ENCODE data around the gene YWHAQ.
A peak's percentile ranks its signal among the peaks of the same experiment; 100 is the strongest.
"Not testable (repeated sequence)": the region's sequence is repeated elsewhere in the genome, so short reads cannot be mapped to it uniquely, and the experiment has no call there.

The YWHAQ gene

DNA sequence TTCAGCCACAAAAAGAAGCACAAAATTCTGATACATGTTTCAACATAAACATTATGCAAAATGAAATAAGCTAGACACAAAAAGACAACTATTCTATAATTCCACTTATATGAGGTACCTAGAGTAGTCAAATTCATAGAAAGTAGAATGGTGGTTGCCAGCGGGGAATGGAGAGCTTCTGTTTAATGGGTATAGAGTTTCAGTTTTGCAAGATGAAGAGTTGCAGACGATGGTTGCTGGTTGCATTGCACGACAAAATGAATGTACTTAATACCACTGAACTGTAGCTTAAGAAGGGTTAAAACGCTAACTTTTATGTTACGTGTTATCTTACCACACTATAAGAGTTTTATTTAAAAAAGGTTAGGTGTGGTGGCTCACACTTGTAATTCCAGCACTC lies 13.5 kb downstream of the YWHAQ start:
- peaks cover 0 to 10% of the 10 kb centered on the region in 2 donors for H3K36me3 ChIP-seq (ENCODE audit: control insufficient read depth in 1 of 2, insufficient read depth in 2 of 2, low read length in 2 of 2)
- H3K27ac ChIP-seq (ENCODE audit: low read depth, low read length), result no peak overlapping the region
- no peak overlapping the region for H3K4me3 ChIP-seq (ENCODE audit: low read depth in 1 of 2, low read length in 2 of 2)
- no peaks in the 10 kb centered on the region for H3K27me3 ChIP-seq (ENCODE audit: control insufficient read depth in 1 of 2, insufficient read depth in 2 of 2, low read length in 2 of 2)
- peaks cover 15 to 21% of the 10 kb centered on the region in 2 donors for H3K4me1 ChIP-seq (ENCODE audit: control insufficient read depth in 1 of 2, insufficient read depth in 2 of 2, low read length in 2 of 2)
- no peaks in the 10 kb centered on the region for H3K9me3 ChIP-seq (ENCODE audit: control insufficient read depth in 1 of 2, low read length in 2 of 2)
- no peak overlapping the region for H3K9ac ChIP-seq (ENCODE audit: low read depth in 1 of 2, low read length in 2 of 2)

DNA sequence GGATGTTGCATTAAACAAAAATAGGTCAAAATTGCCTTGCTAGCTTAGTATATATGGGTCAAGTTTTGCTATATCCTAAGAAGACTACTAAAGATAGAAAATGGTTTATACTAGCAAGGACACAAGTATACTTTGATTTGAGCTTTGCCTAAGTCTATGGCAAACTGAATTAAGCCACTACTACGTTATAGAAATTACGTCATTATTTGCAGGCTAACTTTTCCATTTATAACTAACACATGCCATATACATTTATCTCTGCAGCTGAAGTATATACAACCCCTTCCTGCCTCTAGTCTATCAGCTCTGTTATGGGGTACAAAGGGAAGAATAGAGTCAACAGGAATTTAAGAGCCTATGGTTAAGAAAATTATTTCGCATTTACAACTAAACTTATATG lies 16.2 kb downstream of the YWHAQ start:
- no peak overlapping the region for H3K27ac ChIP-seq (ENCODE audit: low read depth, low read length)
- H3K27me3 ChIP-seq (ENCODE audit: control insufficient read depth in 1 of 2, insufficient read depth in 2 of 2, low read length in 2 of 2), result no peaks in the 10 kb centered on the region
- no peak overlapping the region for H3K9ac ChIP-seq (ENCODE audit: low read depth in 1 of 2, low read length in 2 of 2)
- peaks cover 15 to 16% of the 10 kb centered on the region in 2 donors for H3K4me1 ChIP-seq (ENCODE audit: control insufficient read depth in 1 of 2, insufficient read depth in 2 of 2, low read length in 2 of 2)
- peaks cover 0 to 10% of the 10 kb centered on the region in 2 donors for H3K36me3 ChIP-seq (ENCODE audit: control insufficient read depth in 1 of 2, insufficient read depth in 2 of 2, low read length in 2 of 2)
- no peak overlapping the region for H3K4me3 ChIP-seq (ENCODE audit: low read depth in 1 of 2, low read length in 2 of 2)
- H3K9me3 ChIP-seq (ENCODE audit: control insufficient read depth in 1 of 2, low read length in 2 of 2), result no peaks in the 10 kb centered on the region

DNA sequence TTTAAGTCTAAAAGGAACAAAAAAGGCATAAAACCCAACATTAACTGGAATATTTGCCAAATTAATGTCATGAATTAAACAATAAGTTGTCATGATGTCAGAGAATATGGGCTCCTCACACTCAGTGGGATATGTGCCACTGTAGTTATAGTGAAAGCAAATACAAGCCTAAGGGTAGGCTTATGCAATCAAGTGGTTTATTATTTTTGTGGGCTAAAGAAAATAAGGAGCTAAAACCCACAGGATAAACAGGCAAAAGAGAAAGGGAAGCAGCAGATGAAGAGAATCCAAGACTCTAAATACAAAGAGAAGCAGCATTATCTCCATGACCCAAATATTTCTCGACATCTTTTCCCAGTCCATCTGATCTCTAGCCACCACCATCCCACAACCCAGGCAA lies 17.5 kb downstream of the YWHAQ start:
- peaks cover 0 to 10% of the 10 kb centered on the region in 2 donors for H3K36me3 ChIP-seq (ENCODE audit: control insufficient read depth in 1 of 2, insufficient read depth in 2 of 2, low read length in 2 of 2)
- H3K4me3 ChIP-seq (ENCODE audit: low read depth in 1 of 2, low read length in 2 of 2), result no peak overlapping the region
- H3K27ac ChIP-seq (ENCODE audit: low read depth, low read length), result no peak overlapping the region
- no peaks in the 10 kb centered on the region for H3K27me3 ChIP-seq (ENCODE audit: control insufficient read depth in 1 of 2, insufficient read depth in 2 of 2, low read length in 2 of 2)
- H3K9ac ChIP-seq (ENCODE audit: low read depth in 1 of 2, low read length in 2 of 2), result no peak overlapping the region
- H3K4me1 ChIP-seq (ENCODE audit: control insufficient read depth in 1 of 2, insufficient read depth in 2 of 2, low read length in 2 of 2), result peaks cover 19 to 21% of the 10 kb centered on the region in 2 donors
- no peaks in the 10 kb centered on the region for H3K9me3 ChIP-seq (ENCODE audit: control insufficient read depth in 1 of 2, low read length in 2 of 2)

DNA sequence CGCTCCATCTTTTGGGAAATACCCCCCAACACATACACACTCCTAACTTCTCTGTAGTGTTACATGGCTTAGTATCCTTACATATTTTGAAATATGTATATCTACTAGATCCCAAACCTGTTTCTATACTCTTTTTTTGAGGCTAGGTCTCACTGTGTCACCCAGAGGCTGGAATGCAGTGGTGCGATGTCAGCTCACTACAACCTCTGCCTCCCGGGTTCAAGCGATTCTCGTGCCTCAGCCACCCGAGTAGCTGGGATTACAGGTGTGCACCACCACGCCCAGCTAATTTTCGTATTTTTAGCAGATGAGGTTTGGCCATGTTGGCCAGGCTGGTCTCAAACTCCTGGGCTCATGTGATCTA lies 19.3 kb downstream of the YWHAQ start:
- H3K4me3 ChIP-seq (ENCODE audit: low read depth in 1 of 2, low read length in 2 of 2); H3K27me3 ChIP-seq (ENCODE audit: control insufficient read depth in 1 of 2, insufficient read depth in 2 of 2, low read length in 2 of 2); H3K27ac ChIP-seq (ENCODE audit: low read depth, low read length); H3K36me3 ChIP-seq (ENCODE audit: control insufficient read depth in 1 of 2, insufficient read depth in 2 of 2, low read length in 2 of 2); H3K9ac ChIP-seq (ENCODE audit: low read depth in 1 of 2, low read length in 2 of 2); H3K9me3 ChIP-seq (ENCODE audit: control insufficient read depth in 1 of 2, low read length in 2 of 2): not testable (repeated sequence)
- H3K4me1 ChIP-seq (ENCODE audit: control insufficient read depth in 1 of 2, insufficient read depth in 2 of 2, low read length in 2 of 2), result peaks cover 22 to 29% of the 10 kb centered on the region in 2 donors

DNA sequence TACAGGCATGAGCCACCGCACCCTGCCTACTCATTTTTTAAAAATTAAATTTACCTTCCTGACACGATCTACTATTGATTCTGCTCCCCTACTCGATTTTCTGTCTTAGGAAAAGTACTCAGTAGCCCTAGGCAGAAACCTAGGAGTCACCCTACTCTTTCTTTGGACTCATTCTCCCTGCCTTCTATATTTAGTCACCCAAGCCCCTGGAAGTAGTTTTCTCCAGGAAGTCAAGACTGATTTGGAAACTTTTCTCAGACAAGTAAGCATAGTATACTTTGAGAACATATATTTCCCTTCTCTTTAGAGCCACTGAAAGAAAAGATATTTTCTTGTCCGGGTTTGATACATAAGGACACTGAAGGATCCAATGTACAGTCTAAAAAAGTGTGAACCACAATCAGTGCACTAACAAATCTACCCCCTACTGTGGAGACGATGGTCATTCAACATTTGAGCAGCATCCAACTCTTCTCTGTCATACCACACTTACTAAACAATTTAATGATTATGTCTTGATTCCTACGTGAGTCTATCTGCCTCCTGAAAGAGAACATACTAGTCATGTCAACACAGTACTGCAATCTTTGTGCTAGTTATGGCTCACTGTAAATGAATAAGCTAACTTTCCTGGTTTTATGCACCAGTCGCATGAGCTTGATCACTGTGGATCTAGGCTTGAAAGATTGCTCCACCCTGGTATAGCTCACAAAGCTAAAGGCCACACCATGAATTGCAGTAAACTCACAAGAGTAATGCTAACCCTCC lies 19.8 kb downstream of the YWHAQ start:
- Histone ChIP-seq H3K4me3 (ENCODE audit: low read depth in 1 of 2, low read length in 2 of 2) (no peak overlapping the region), H3K4me1 (ENCODE audit: control insufficient read depth in 1 of 2, insufficient read depth in 2 of 2, low read length in 2 of 2) (peaks cover 22 to 29% of the 10 kb centered on the region in 2 donors), H3K36me3 (ENCODE audit: control insufficient read depth in 1 of 2, insufficient read depth in 2 of 2, low read length in 2 of 2) (peaks cover 0 to 6% of the 10 kb centered on the region in 2 donors), H3K27ac (ENCODE audit: low read depth, low read length) (no peak overlapping the region), H3K9me3 (ENCODE audit: control insufficient read depth in 1 of 2, low read length in 2 of 2) (no peaks in the 10 kb centered on the region), H3K27me3 (ENCODE audit: control insufficient read depth in 1 of 2, insufficient read depth in 2 of 2, low read length in 2 of 2) (no peaks in the 10 kb centered on the region), H3K9ac (ENCODE audit: low read depth in 1 of 2, low read length in 2 of 2) (no peak overlapping the region)

DNA sequence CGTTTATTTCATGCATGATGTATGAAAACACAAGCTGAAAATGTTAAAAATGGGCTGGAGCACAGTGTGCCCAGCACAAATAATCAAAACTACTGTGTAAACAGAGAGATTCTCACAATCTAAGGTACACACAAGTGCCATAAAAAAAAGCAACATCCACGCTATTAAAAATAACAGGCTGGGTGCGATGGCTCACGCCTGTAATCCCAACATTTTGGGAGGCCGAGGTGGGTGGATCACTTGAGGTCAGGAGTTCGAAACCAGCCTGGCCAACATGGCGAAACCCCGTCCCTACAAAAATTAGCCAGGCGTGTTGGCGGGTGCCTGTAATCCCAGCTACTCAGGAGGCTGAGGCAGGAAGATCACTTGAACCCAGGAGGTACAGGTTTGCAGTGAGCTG lies 22.3 kb downstream of the YWHAQ start:
- Histone ChIP-seq H3K4me3 (ENCODE audit: low read depth in 1 of 2, low read length in 2 of 2) (peak overlapping the region; percentile 55 to 58), H3K4me1 (ENCODE audit: control insufficient read depth in 1 of 2, insufficient read depth in 2 of 2, low read length in 2 of 2) (peaks cover 7 to 17% of the 10 kb centered on the region in 2 donors)
- not testable (repeated sequence) for H3K27me3 ChIP-seq (ENCODE audit: control insufficient read depth in 1 of 2, insufficient read depth in 2 of 2, low read length in 2 of 2); H3K27ac ChIP-seq (ENCODE audit: low read depth, low read length); H3K9me3 ChIP-seq (ENCODE audit: control insufficient read depth in 1 of 2, low read length in 2 of 2); H3K9ac ChIP-seq (ENCODE audit: low read depth in 1 of 2, low read length in 2 of 2); H3K36me3 ChIP-seq (ENCODE audit: control insufficient read depth in 1 of 2, insufficient read depth in 2 of 2, low read length in 2 of 2)

DNA sequence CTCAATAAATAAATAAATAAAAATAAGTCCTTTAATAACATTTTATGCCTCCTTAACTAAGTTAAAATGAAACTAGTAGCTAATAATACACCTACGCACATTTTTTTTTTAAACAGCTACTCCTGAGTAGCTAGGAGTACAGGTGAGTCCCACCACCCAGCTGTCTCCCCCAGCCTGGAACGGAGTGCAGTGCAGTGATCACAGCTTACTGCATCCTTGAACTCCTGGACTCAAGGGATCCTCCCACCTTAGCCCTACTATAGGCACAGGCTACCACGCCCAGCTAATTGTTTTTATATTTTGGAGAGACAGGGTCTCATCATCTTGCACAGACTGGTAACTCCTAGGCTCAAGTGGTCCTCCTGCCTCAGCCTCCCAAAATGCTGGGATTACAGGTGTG lies 28.4 kb downstream of the YWHAQ start:
- Histone ChIP-seq H3K9ac (ENCODE audit: low read depth in 1 of 2, low read length in 2 of 2) (no peak overlapping the region), H3K36me3 (ENCODE audit: control insufficient read depth in 1 of 2, insufficient read depth in 2 of 2, low read length in 2 of 2) (peaks cover 14 to 27% of the 10 kb centered on the region in 2 donors), H3K27me3 (ENCODE audit: control insufficient read depth in 1 of 2, insufficient read depth in 2 of 2, low read length in 2 of 2) (no peaks in the 10 kb centered on the region), H3K4me1 (ENCODE audit: control insufficient read depth in 1 of 2, insufficient read depth in 2 of 2, low read length in 2 of 2) (peaks cover 0 to under 1% of the 10 kb centered on the region in 2 donors), H3K27ac (ENCODE audit: low read depth, low read length) (no peak overlapping the region), H3K4me3 (ENCODE audit: low read depth in 1 of 2, low read length in 2 of 2) (no peak overlapping the region), H3K9me3 (ENCODE audit: control insufficient read depth in 1 of 2, low read length in 2 of 2) (peaks cover 7 to 18% of the 10 kb centered on the region in 2 donors)

DNA sequence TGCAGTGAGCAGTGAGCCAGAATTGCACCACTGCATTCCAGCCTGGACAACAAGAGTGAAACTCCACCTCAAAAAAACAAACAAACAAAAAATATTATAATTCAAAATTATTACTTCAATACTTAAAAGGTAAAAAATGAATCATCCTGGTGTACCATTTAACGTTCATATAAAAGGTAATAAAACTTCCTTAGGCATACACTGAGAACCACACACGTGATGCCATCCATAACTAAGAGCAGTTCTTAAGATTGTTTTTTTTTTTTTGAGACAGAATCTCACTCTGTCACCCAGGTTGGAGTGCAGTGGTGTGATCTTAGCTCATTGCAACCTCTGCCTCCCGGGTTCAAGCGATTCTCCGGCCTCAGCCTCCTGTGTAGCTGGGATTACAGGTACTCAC lies 29.4 kb downstream of the YWHAQ start:
- Histone ChIP-seq H3K27ac (ENCODE audit: low read depth, low read length) (no peak overlapping the region), H3K9me3 (ENCODE audit: control insufficient read depth in 1 of 2, low read length in 2 of 2) (peaks cover 7 to 18% of the 10 kb centered on the region in 2 donors), H3K27me3 (ENCODE audit: control insufficient read depth in 1 of 2, insufficient read depth in 2 of 2, low read length in 2 of 2) (no peaks in the 10 kb centered on the region), H3K4me1 (ENCODE audit: control insufficient read depth in 1 of 2, insufficient read depth in 2 of 2, low read length in 2 of 2) (no peaks in the 10 kb centered on the region), H3K9ac (ENCODE audit: low read depth in 1 of 2, low read length in 2 of 2) (no peak overlapping the region), H3K36me3 (ENCODE audit: control insufficient read depth in 1 of 2, insufficient read depth in 2 of 2, low read length in 2 of 2) (peaks cover 14 to 27% of the 10 kb centered on the region in 2 donors), H3K4me3 (ENCODE audit: low read depth in 1 of 2, low read length in 2 of 2) (no peak overlapping the region)

DNA sequence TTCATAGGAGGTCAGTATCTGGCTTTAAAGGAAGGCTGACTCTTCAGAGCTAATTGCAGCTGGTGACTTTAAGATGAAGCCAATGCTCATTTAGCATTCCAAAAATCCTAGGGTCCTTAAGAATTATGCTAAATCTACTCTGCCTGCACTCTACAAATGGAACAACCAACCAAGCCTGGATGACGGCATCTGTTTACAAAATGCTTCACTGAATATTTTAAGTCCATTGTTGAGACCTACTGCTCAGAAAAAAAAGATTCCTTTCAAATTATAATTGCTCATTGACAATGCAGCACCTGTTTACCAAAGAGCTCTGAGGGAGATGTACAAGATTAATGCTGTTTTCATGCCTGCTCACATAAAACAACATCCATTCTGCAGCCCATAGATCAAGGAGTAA lies 31.4 kb downstream of the YWHAQ start:
- Histone ChIP-seq H3K9me3 (ENCODE audit: control insufficient read depth in 1 of 2, low read length in 2 of 2) (peaks cover 7 to 18% of the 10 kb centered on the region in 2 donors), H3K27me3 (ENCODE audit: control insufficient read depth in 1 of 2, insufficient read depth in 2 of 2, low read length in 2 of 2) (no peaks in the 10 kb centered on the region), H3K4me1 (ENCODE audit: control insufficient read depth in 1 of 2, insufficient read depth in 2 of 2, low read length in 2 of 2) (peaks cover 3% of the 10 kb centered on the region in 2 donors), H3K27ac (ENCODE audit: low read depth, low read length) (no peak overlapping the region), H3K4me3 (ENCODE audit: low read depth in 1 of 2, low read length in 2 of 2) (no peak overlapping the region), H3K36me3 (ENCODE audit: control insufficient read depth in 1 of 2, insufficient read depth in 2 of 2, low read length in 2 of 2) (peaks cover 14 to 27% of the 10 kb centered on the region in 2 donors), H3K9ac (ENCODE audit: low read depth in 1 of 2, low read length in 2 of 2) (no peak overlapping the region)

DNA sequence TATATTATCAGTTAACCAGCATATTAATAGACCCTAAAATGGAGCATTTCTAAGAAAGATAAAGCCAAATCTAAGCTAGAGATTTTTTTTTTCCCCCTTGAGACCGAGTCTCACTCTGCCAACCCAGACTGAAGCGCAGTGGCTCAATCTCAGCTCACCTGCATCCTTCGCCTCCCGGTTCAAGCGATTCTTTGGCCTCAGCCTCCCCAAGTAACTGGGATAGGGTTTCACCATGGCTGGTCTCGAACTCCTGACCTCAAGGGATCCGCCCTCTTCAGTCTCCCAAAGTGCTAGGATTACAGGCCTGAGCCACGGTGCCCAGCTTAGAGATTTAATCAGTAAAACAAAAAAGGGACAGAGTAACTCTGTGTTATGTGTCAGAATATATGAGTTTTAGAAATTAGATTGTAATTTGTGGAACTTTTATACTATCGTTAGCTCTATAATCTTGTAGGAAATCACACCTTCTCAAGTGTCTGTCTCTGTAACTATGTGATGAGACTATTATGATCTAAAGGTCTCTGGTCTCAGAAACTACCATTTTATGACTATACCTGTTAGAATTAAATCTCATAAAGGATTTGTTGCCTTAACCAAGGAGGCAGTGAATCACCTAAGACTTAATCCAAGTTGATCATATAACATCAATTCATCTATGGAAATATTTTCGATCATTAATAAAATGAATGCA lies 34.0 kb downstream of the YWHAQ start:
- Histone ChIP-seq H3K27ac (ENCODE audit: low read depth, low read length) (no peak overlapping the region), H3K27me3 (ENCODE audit: control insufficient read depth in 1 of 2, insufficient read depth in 2 of 2, low read length in 2 of 2) (no peaks in the 10 kb centered on the region), H3K4me3 (ENCODE audit: low read depth in 1 of 2, low read length in 2 of 2) (no peak overlapping the region), H3K9me3 (ENCODE audit: control insufficient read depth in 1 of 2, low read length in 2 of 2) (peaks cover 7 to 18% of the 10 kb centered on the region in 2 donors), H3K36me3 (ENCODE audit: control insufficient read depth in 1 of 2, insufficient read depth in 2 of 2, low read length in 2 of 2) (peaks cover 14 to 32% of the 10 kb centered on the region in 2 donors), H3K9ac (ENCODE audit: low read depth in 1 of 2, low read length in 2 of 2) (no peak overlapping the region), H3K4me1 (ENCODE audit: control insufficient read depth in 1 of 2, insufficient read depth in 2 of 2, low read length in 2 of 2) (peaks cover 3 to 10% of the 10 kb centered on the region in 2 donors)
